Measurements from ENCODE around the gene NAGK.

DNA sequence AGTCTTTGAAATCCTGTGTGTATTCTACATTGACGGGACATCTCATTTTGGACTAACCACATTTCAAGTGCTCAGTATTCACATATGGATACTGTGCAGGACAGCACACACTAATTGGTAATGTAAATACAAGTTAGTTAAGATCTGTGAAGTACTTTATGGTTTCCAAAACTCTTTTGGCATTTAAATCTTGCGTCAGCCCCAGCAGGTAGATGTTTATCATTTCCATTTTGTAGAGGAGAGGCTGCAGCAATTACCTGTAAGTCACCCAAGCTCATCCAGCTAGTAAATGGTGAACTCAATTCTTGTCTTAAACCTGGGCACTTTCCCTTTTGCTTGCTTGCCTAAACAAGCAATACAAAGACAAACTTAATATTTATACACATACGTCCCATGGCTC lies 1.6 kb upstream of the NAGK start:
- TF ChIP-seq EZH2 (IDR thresholded peaks at IDR 0.05; ENCODE audit: insufficient read depth, low read length), result no peak
- TF ChIP-seq, protein P1, sequence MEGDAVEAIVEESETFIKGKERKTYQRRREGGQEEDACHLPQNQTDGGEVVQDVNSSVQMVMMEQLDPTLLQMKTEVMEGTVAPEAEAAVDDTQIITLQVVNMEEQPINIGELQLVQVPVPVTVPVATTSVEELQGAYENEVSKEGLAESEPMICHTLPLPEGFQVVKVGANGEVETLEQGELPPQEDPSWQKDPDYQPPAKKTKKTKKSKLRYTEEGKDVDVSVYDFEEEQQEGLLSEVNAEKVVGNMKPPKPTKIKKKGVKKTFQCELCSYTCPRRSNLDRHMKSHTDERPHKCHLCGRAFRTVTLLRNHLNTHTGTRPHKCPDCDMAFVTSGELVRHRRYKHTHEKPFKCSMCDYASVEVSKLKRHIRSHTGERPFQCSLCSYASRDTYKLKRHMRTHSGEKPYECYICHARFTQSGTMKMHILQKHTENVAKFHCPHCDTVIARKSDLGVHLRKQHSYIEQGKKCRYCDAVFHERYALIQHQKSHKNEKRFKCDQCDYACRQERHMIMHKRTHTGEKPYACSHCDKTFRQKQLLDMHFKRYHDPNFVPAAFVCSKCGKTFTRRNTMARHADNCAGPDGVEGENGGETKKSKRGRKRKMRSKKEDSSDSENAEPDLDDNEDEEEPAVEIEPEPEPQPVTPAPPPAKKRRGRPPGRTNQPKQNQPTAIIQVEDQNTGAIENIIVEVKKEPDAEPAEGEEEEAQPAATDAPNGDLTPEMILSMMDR (IDR thresholded peaks at IDR 0.05; ENCODE audit: insufficient read depth, low read depth, low read length), result no peak

All from astrocyte (in vitro differentiated cells and primary cell).